ENCODE results near the gene SNX8.
"Not testable (repeated sequence)": the region's sequence is repeated elsewhere in the genome, so short reads cannot be mapped to it uniquely, and the experiment has no call there.

The SNX8 gene

GRCh38 chr7:2325162-2325561, 10.9 kb upstream of the SNX8 start:
- no peak for DNase-seq

GRCh38 chr7:2321020-2321419, 6.8 kb upstream of the SNX8 start:
- no peak for DNase-seq

GRCh38 chr7:2317556-2318293, 3.5 kb upstream of the SNX8 start:
- no peak for DNase-seq

GRCh38 chr7:2316578-2316977, 2.3 kb upstream of the SNX8 start:
- DNase-seq = no peak

GRCh38 chr7:2315787-2316186, 1.5 kb upstream of the SNX8 start:
- DNase-seq = no peak

GRCh38 chr7:2314956-2315530, 802 bp upstream of the SNX8 start:
- not testable (repeated sequence) for DNase-seq

- DNase-seq = no peak
Observed at GRCh38 chr7:2313450-2314208, 612 bp downstream of the SNX8 start.

- DNase-seq = no peak
Observed at GRCh38 chr7:2312267-2312929, 1.8 kb downstream of the SNX8 start.

- DNase-seq = no peak
Observed at GRCh38 chr7:2309889-2310331, 4.3 kb downstream of the SNX8 start.

- DNase-seq = no peak
Observed at GRCh38 chr7:2307690-2308107, 6.5 kb downstream of the SNX8 start.

- no peak for DNase-seq
Observed at GRCh38 chr7:2306688-2307087, 7.6 kb downstream of the SNX8 start.

- not testable (repeated sequence) for DNase-seq
Observed at GRCh38 chr7:2305258-2305657, 9.0 kb downstream of the SNX8 start.

- not testable (repeated sequence) for DNase-seq
Observed at GRCh38 chr7:2303520-2303919, 10.7 kb downstream of the SNX8 start.

- not testable (repeated sequence) for DNase-seq
Observed at GRCh38 chr7:2302743-2303397, 11.4 kb downstream of the SNX8 start.

- DNase-seq = no peak
Observed at GRCh38 chr7:2301511-2301863, 12.8 kb downstream of the SNX8 start.

- DNase-seq = no peak
Observed at GRCh38 chr7:2299870-2300512, 14.2 kb downstream of the SNX8 start.

GRCh38 chr7:2299131-2299829, 15.0 kb downstream of the SNX8 start:
- peak; percentile 50 for DNase-seq

GRCh38 chr7:2296832-2297231, 17.4 kb downstream of the SNX8 start:
- DNase-seq = no peak

- DNase-seq = no peak
Observed at GRCh38 chr7:2295936-2296620, 18.2 kb downstream of the SNX8 start.

- no peak for DNase-seq
Observed at GRCh38 chr7:2290877-2291276, 23.4 kb downstream of the SNX8 start.

GRCh38 chr7:2289621-2290020, 24.6 kb downstream of the SNX8 start:
- no peak for DNase-seq

All from right hindlimb (tissue), 1 donor.